ENCODE results near the gene SCN10A.
A peak's percentile ranks its signal among the peaks of the same experiment; 100 is the strongest.

The SCN10A gene

GRCh38 chr3:38827791-38828190, 11.8 kb upstream of the SCN10A start:
- no peaks in the 10 kb centered on the region for H3K9me3 ChIP-seq

GRCh38 chr3:38826001-38826400, 10.0 kb upstream of the SCN10A start:
- Histone ChIP-seq H3K36me3 (no peaks in the 10 kb centered on the region), H3K9me3 (no peaks in the 10 kb centered on the region), H3K4me3 (ENCODE audit: low read depth, low read length) (no peak overlapping the region), H3K27me3 (no peaks in the 10 kb centered on the region), H3K4me1 (no peaks in the 10 kb centered on the region)
- TF ChIP-seq CTCF (IDR thresholded peaks at IDR 0.05; ENCODE audit: low read depth, low read length) = no peak
- no peak for DNase-seq

More at GRCh38 chr3:38827791-38828190, 11.8 kb upstream of the SCN10A start:
- Histone ChIP-seq H3K36me3 (no peaks in the 10 kb centered on the region), H3K4me1 (no peaks in the 10 kb centered on the region), H3K4me3 (ENCODE audit: low read depth, low read length) (no peak overlapping the region), H3K27me3 (no peaks in the 10 kb centered on the region)
- no peak for DNase-seq
- no peak for TF ChIP-seq CTCF (IDR thresholded peaks at IDR 0.05; ENCODE audit: low read depth, low read length)

- H3K36me3 ChIP-seq = no peaks in the 10 kb centered on the region
- H3K9me3 ChIP-seq = no peaks in the 10 kb centered on the region
- no peak for TF ChIP-seq CTCF (IDR thresholded peaks at IDR 0.05; ENCODE audit: low read depth, low read length)
- no peaks in the 10 kb centered on the region for H3K27me3 ChIP-seq
- no peak overlapping the region for H3K4me3 ChIP-seq (ENCODE audit: low read depth, low read length)
- H3K4me1 ChIP-seq = no peaks in the 10 kb centered on the region
- DNase-seq = no peak
These were observed 8.3 kb upstream of the SCN10A start for GRCh38 chr3:38824349-38824748.

GRCh38 chr3:38823722-38824121, 7.7 kb upstream of the SCN10A start:
- no peaks in the 10 kb centered on the region for H3K9me3 ChIP-seq
- peak; percentile 29 for DNase-seq
- no peak overlapping the region for H3K4me3 ChIP-seq (ENCODE audit: low read depth, low read length)
- no peaks in the 10 kb centered on the region for H3K27me3 ChIP-seq
- TF ChIP-seq CTCF (IDR thresholded peaks at IDR 0.05; ENCODE audit: low read depth, low read length) = no peak
- H3K36me3 ChIP-seq = no peaks in the 10 kb centered on the region
- no peaks in the 10 kb centered on the region for H3K4me1 ChIP-seq

- no peaks in the 10 kb centered on the region for H3K4me1 ChIP-seq
- H3K4me3 ChIP-seq (ENCODE audit: low read depth, low read length) = no peak overlapping the region
- no peaks in the 10 kb centered on the region for H3K27me3 ChIP-seq
- TF ChIP-seq CTCF (IDR thresholded peaks at IDR 0.05; ENCODE audit: low read depth, low read length) = no peak
- H3K36me3 ChIP-seq = no peaks in the 10 kb centered on the region
- H3K9me3 ChIP-seq = no peaks in the 10 kb centered on the region
- no peak for DNase-seq
These were observed 7.2 kb upstream of the SCN10A start for GRCh38 chr3:38823186-38823585.

GRCh38 chr3:38811822-38812221, 4.2 kb downstream of the SCN10A start:
- no peaks in the 10 kb centered on the region for H3K4me1 ChIP-seq
- H3K9me3 ChIP-seq = no peaks in the 10 kb centered on the region
- H3K27me3 ChIP-seq = no peaks in the 10 kb centered on the region
- TF ChIP-seq CTCF (IDR thresholded peaks at IDR 0.05; ENCODE audit: low read depth, low read length) = no peak
- H3K4me3 ChIP-seq (ENCODE audit: low read depth, low read length) = no peak overlapping the region
- H3K36me3 ChIP-seq = no peaks in the 10 kb centered on the region
- no peak for DNase-seq
